Neural cell (in vitro differentiated cells): Measurements from ENCODE around the gene NUDCD3. TPM values are rescaled to one million over a fixed set of nuclear protein-coding genes. Genes with fewer than 3 reads are reported as not detected.

ENCODE experiments used
- H2AFZ ChIP-seq: fragments of 200-600, 300-800 bp; sonication (generic), shearing (Covaris generic); 2 replicates; pipeline ENCODE4 v1.6.0; 2014; ENCODE audit warnings: low read depth, mild to moderate bottlenecking, antibody characterized with exemption, low read length, moderate library complexity
- H3F3A ChIP-seq: fragments of 200-600 bp; shearing (Covaris generic); 2 replicates; pipeline ENCODE4 v1.6.1; 2016; ENCODE audit warnings: mild to moderate bottlenecking, moderate library complexity, mixed read lengths, antibody characterized with exemption, low read length; ENCODE audit not compliant: insufficient read depth, poor library complexity, severe bottlenecking
- H3K27ac ChIP-seq: fragments of 200-600, 300-800 bp; sonication (generic), shearing (Covaris generic); 2 replicates; pipeline ENCODE4 v1.5.1; 2014; ENCODE audit warnings: mild to moderate bottlenecking, low read length, moderate library complexity
- H3K27me3 ChIP-seq: fragments of 300-800, 200-600 bp; sonication (generic), shearing (Covaris generic); 2 replicates; pipeline ENCODE4 v1.6.0; 2014; ENCODE audit warnings: mild to moderate bottlenecking, low read depth, low read length, moderate library complexity; ENCODE audit not compliant: insufficient read depth
- H3K36me3 ChIP-seq: fragments of 300-800, 200-600 bp; sonication (generic), shearing (Covaris generic); 2 replicates; pipeline ENCODE4 v1.5.1; 2014; ENCODE audit warnings: mild to moderate bottlenecking, antibody characterized with exemption, low read length, moderate library complexity; ENCODE audit not compliant: insufficient read depth
- H3K4me2 ChIP-seq: fragments of 300-800, 200-600 bp; sonication (generic), shearing (Covaris generic); 2 replicates; pipeline ENCODE4 v1.6.0; 2014; ENCODE audit warnings: mild to moderate bottlenecking, low read length
- H3K4me3 ChIP-seq: fragments of 300-800, 200-600 bp; sonication (generic), shearing (Covaris generic); 2 replicates; pipeline ENCODE4 v1.5.1; 2014; ENCODE audit warnings: mild to moderate bottlenecking, low read length, moderate library complexity
- H3K79me2 ChIP-seq: fragments of 200-600 bp; shearing (Covaris generic); replicated peaks from 2 replicates; pipeline ENCODE4 v1.6.0; 2014; ENCODE audit warnings: mild to moderate bottlenecking, low read length, moderate library complexity; ENCODE audit not compliant: insufficient read depth
- H3K9ac ChIP-seq: fragments of 300-800, 200-600 bp; sonication (generic), shearing (Covaris generic); 2 replicates; pipeline ENCODE4 v1.6.1; 2016; ENCODE audit warnings: mild to moderate bottlenecking, low read length, mixed read lengths
- H3K9me2 ChIP-seq: fragments of 200-600 bp; shearing (Covaris generic); 2 replicates; pipeline ENCODE4 v1.6.1; 2016; ENCODE audit warnings: mild to moderate bottlenecking, low read length, mixed read lengths; ENCODE audit not compliant: insufficient read depth
- H3K9me3 ChIP-seq: fragments of 200-600, 300-800 bp; sonication (generic), shearing (Covaris generic); 2 replicates; pipeline ENCODE4 v1.6.1; 2016; ENCODE audit warnings: mild to moderate bottlenecking, mixed run types, low read length, moderate library complexity, mixed read lengths
- H4K20me1 ChIP-seq: fragments of 200-600 bp; shearing (Covaris generic); 2 replicates; pipeline ENCODE4 v1.6.1; 2016; ENCODE audit warnings: mild to moderate bottlenecking, mixed run types; ENCODE audit not compliant: insufficient read depth
- CTCF ChIP-seq: fragments of 450-650 bp; IDR thresholded peaks from 2 replicates; pipeline ENCODE4 v1.5.1; 2014; ENCODE audit warnings: antibody characterized with exemption, mild to moderate bottlenecking, moderate library complexity; ENCODE audit not compliant: poor library complexity, severe bottlenecking
- EP300 ChIP-seq: fragments of 450-650 bp; conservative IDR thresholded peaks from 2 replicates; pipeline ENCODE4 v1.6.1; 2014; ENCODE audit warnings: antibody characterized with exemption, mild to moderate bottlenecking, moderate library complexity; ENCODE audit not compliant: poor library complexity, severe bottlenecking
- EZH2 ChIP-seq: fragments of 200-600, 300-800 bp; shearing (Covaris generic), sonication (generic); IDR thresholded peaks from 2 replicates; pipeline ENCODE4 v1.6.1; 2014; ENCODE audit warnings: antibody characterized with exemption, low read length, borderline replicate concordance, mild to moderate bottlenecking; ENCODE audit not compliant: insufficient read depth, poor library complexity, severe bottlenecking
- MXI1 ChIP-seq: fragments of 450-650 bp; conservative IDR thresholded peaks from 2 replicates; pipeline ENCODE4 v1.6.1; 2014; ENCODE audit warnings: antibody characterized with exemption, mild to moderate bottlenecking; ENCODE audit not compliant: poor library complexity, severe bottlenecking
- POLR2AphosphoS5 ChIP-seq: IDR thresholded peaks from 2 replicates; pipeline ENCODE4 v1.6.1; 2012
- RAD21 ChIP-seq: fragments of 450-650 bp; conservative IDR thresholded peaks from 2 replicates; pipeline ENCODE4 v1.6.1; 2014; ENCODE audit warnings: antibody characterized with exemption, mild to moderate bottlenecking, moderate library complexity
- REST ChIP-seq: IDR thresholded peaks from 2 replicates; pipeline ENCODE4 v1.6.1; 2012; ENCODE audit warnings: borderline replicate concordance
- SMC3 ChIP-seq: fragments of 450-650 bp; conservative IDR thresholded peaks from 2 replicates; pipeline ENCODE4 v1.6.1; 2014; ENCODE audit warnings: antibody characterized with exemption, mild to moderate bottlenecking, moderate library complexity; ENCODE audit not compliant: poor library complexity
- TAF1 ChIP-seq: IDR thresholded peaks from 2 replicates; pipeline ENCODE4 v1.6.1; 2012; ENCODE audit warnings: low read depth
- polyA plus RNA-seq: library from polyadenylated mRNA; depleted of rRNA; stranded (reverse); fragments of >200 nt; gene quantifications from 2 replicates; pipeline ENCODE4 v1.2.3, GENCODE V29; 2014

The NUDCD3 gene
- polyA plus RNA-seq, 1 donor from 2014 or later = 69.9 TPM

DNA sequence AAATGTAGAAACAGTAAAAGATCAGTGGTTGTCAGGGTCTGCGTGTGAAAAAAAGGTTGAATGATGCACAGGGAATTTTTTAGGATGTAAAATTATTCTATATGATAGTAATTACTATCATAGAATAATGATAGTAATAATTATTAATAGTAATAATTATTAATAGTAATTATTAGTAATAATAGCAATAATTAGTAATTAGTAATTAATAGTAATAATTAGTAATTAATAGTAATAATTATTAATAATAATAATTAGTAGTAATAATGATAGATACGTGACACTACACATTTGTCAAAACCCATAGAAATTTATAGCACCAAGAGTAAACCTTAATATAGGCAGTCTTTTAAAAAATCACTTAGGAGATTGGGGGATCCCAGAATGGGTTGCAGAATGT, 4.5 kb upstream of the NUDCD3 start:
- Histone ChIP-seq H3K27ac (no peak overlapping the region), H3K4me3 (no peak overlapping the region), H3K27me3 (peaks cover 6% of the 10 kb centered on the region), H3K36me3 (no peaks in the 10 kb centered on the region), H2AFZ (no peak overlapping the region), H3K9ac (no peak overlapping the region), H4K20me1 (no peaks in the 10 kb centered on the region), H3F3A (no peaks in the 10 kb centered on the region), H3K4me2 (no peak overlapping the region), H3K9me3 (no peaks in the 10 kb centered on the region), H3K79me2 (peaks cover 2% of the 10 kb centered on the region), H3K9me2 (no peaks in the 10 kb centered on the region)
- TF ChIP-seq REST = no peak
- no peak for TF ChIP-seq MXI1
- TF ChIP-seq TAF1 = no peak
- TF ChIP-seq EP300 = no peak
- no peak for TF ChIP-seq POLR2AphosphoS5
- TF ChIP-seq CTCF = no peak
- no peak for TF ChIP-seq RAD21
- TF ChIP-seq EZH2 = no peak
- no peak for TF ChIP-seq SMC3

DNA sequence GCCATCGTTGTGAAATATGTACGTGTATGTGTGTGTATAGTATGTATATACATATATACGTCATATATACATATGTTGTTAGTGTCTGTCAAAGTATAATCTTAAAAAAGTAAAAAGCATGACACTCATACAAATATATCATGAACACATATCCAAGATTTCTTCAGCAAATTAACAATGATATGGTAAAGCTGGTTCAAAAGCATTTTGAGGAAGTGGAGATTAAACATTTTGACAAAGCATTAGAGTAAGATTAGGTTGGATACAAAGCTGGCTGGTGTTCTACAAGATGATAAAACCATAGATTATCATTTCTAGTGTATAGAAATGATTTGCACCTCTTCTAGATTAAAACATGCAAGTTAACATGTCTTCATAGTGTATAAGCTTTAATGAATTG, 771 bp upstream of the NUDCD3 start:
- H3F3A ChIP-seq = no peaks in the 10 kb centered on the region
- TF ChIP-seq CTCF = no peak
- TF ChIP-seq EZH2 = no peak
- no peak for TF ChIP-seq POLR2AphosphoS5
- no peak for TF ChIP-seq EP300
- TF ChIP-seq SMC3 = no peak
- TF ChIP-seq REST = no peak
- no peak for TF ChIP-seq MXI1
- TF ChIP-seq TAF1 = no peak
- no peak for TF ChIP-seq RAD21
- peak overlapping the region; percentile 64 for H3K4me2 ChIP-seq
- no peaks in the 10 kb centered on the region for H3K9me3 ChIP-seq
- peaks cover 6% of the 10 kb centered on the region for H3K27me3 ChIP-seq
- peak overlapping the region; percentile 84 for H3K4me3 ChIP-seq
- no peaks in the 10 kb centered on the region for H3K36me3 ChIP-seq
- H2AFZ ChIP-seq = peak overlapping the region; percentile 79
- H3K9ac ChIP-seq = peak overlapping the region; percentile 88
- peaks cover 31% of the 10 kb centered on the region for H3K79me2 ChIP-seq
- peak overlapping the region; percentile 91 for H3K27ac ChIP-seq
- no peaks in the 10 kb centered on the region for H4K20me1 ChIP-seq
- no peaks in the 10 kb centered on the region for H3K9me2 ChIP-seq
